Stimulated activated CD8-positive, alpha-beta memory T cell treated with anti-CD3 and anti-CD28 coated beads, Interleukin-4, amount 100 ng/mL, for 24 hours (primary cell): ENCODE results near the gene RBM45.
"Not testable (repeated sequence)": the region's sequence is repeated elsewhere in the genome, so short reads cannot be mapped to it uniquely, and the experiment has no call there.

Experiments
- DNase-seq: peaks from one replicate; pipeline ENCODE4 v3.0.0-alpha.2; 2020; ENCODE audit warnings: low read depth

RBM45 gene

DNA sequence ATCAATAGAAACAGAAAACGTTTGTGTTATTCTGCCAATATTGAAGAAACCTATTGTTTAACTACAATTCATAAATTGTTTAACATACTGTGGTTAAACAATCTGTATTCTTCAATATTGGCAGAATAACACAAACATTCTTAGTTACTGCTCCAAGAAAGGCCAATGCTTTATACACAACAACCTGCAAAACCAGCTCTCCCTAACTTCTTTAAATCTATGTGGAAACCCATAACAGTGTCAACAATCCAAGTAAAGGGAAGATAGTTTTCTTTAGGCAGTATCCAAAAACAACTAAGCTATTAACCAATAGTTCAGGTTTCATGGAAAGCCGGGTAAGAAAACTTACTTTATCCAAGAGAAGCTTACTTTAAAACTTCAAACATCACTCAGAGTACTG lies 6.2 kb upstream of the RBM45 start:
- no peak for DNase-seq

DNA sequence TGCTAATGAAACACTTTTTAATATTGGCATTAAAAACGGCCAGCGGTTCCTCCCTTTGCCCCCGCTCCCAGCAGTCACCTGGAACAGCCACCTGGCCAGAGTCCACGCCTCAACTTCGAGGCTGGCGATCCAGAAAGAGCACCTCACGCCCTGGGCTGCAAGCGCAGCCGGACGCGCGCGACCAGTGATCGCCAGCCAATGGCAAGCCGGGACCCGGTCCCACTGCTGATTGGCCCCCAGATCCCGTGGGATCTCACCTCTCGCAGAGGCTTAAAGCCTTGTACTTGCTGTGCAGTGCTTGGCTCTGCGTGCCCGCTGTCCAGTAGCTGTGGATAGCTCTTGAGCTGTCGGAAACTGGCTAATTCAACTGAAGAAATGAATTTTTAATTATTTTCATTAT lies 4.1 kb upstream of the RBM45 start:
- DNase-seq = no peak

DNA sequence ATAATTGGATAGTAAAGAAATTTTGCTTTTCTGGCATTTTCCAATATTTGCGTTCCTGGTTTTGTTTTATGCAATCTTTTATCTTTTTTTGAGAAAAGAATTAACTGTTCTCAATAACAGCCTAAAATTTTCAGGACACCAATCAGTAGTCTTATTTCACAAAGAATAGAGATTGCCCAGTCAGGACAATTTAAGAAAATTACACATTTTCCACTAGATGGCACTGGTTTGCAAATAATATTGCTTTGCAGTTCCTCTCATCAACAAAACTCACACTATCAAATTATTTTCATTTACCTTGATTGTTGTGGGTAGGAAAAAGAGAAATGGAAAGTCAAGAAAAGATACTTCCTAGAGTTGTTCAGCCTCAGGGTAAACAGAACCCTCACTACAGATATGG lies 2.4 kb upstream of the RBM45 start:
- no peak for DNase-seq

DNA sequence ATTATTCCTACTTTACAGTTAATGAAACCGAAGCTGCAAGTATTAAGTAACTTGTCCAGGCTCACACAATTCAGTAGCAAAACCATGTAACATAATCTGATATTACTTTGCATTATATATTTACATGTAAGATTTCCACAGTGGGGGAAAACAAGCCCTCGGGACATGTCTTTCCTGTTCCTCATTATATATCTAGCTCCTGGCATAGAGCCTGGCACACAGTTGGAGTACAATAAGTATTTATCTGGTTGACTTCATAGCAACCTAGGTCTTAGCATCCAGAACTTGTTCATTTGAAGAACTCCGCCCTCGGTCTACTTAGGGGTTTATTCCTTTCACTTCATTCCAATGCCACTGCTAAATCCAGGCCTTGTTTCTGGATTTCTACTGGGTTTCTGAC lies 1.6 kb upstream of the RBM45 start:
- no peak for DNase-seq

DNA sequence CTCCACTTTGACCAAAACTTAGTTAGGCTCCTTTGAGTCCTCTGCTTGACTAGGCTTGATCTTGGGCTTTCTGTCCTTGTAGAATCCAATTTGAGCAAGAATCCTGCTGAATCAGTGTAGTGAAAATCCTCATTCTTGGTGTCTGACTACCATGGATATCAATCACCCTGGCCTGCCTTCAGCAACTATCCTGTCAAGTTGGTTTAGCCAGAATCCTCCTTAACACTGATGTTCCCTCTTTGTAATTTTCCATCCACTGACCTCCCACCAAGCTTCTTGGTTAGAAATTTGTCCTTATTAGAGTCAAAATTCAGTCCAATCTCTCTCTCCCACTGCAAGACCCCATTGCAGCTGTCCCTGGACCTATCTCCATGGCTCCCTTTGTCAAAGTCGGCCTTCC lies 494 bp upstream of the RBM45 start:
- no peak for DNase-seq

DNA sequence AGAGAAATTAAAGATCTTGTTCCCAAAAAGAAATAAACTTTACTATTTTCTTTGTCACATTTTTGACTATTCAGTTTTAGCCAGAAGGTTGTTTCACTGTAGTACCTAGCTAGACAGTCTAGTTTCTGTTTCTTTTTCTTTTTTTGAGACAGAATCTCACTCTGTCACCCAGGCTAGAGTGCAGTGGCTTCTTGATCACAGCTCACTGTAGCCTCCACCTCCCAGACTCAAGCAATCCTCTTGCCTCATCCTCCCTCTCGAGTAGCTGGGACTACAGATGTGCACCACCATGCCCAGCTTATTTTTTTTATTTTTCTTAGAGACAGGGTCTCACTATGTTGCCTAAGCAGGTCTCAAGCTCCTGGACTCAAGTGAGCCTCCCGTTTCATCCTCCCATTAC lies 2.2 kb downstream of the RBM45 start:
- no peak for DNase-seq

DNA sequence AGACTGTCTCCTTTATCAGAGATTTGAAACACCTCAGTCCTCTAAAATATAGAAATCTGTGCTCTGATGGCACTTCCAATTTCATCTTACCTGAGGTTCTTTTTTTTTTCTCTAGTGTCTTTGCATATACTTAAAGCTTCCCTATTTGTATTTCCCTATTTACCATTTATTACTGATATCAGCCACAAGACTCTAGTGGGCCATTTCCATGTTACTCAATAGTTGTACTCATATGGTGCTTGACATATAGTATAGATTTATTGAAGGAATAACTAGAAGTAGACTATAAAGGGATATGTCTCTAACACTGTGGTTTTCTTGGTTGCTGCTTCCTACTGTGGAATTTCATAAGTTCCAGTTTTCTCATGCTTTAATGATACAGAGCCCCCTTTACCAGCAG lies 3.0 kb downstream of the RBM45 start:
- DNase-seq = no peak

DNA sequence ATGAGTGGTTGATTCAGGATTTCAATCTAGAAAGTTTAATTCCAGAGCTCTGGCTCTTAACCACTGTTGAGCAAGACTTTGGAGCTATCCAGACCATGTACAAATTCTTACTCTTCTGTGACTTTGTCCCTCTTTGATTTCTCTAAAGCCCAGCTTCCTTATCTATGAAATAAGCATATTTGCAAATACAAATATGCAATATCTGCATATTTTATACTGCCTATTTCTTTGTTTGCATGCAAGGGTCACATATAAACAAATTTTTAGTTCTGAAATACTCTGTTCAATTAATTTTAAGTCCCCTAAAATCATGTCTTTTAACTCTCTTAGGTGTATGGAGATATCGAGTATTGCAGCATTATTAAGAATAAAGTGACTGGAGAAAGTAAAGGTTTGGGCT lies 5.5 kb downstream of the RBM45 start:
- no peak for DNase-seq

DNA sequence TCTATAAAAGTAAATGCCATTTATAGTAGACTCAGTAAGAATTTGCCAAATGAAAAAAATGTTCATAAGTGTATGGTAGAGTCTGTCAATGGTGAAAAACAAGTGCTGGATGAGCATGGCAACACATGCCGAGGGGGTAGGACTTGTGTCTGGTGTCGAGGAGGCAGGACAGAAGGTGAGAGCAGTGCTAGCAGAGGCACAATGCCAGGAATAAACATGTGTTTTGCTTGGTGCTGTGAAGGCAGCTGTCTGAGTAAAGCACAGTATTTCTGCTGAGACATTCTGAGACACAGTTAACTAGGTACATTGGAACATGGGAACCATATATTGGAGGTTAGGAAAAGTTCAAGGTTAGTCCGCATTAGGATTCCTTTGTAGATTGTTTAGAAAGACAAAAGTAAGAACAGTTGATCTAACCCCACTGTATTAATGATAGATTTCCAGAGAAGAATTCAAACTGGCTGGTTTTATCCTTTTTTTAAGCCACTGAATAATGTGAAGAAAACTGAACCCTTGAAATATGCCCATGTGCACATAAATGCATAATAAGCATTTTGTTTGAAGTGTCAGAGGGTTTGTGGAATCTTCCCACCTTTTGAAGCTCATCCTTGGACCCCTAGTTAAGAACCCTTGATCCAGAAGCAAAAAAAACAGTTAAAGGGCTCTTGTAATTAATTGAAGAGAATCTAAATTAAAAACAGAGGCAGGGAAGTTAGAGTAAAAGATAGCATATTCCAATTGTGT lies 7.1 kb downstream of the RBM45 start:
- DNase-seq = no peak

DNA sequence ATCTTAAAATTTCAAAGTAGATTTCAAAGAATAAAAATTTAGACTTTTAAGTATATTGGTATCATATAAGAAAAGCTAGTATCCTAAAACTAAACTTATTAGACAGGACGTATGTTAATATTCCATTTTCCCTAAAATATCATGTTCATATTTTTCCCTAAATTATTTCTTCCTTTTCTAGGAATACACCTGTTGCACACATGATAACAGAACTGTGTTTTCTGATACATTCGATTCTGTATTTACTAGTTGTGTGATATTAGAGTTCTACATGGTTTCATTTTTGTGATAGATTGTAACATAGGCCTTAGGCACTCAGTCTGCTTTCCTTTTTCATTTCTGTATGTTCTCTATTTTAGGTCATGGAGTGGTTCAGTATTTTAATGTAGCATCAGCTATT lies 10.9 kb downstream of the RBM45 start:
- no peak for DNase-seq

DNA sequence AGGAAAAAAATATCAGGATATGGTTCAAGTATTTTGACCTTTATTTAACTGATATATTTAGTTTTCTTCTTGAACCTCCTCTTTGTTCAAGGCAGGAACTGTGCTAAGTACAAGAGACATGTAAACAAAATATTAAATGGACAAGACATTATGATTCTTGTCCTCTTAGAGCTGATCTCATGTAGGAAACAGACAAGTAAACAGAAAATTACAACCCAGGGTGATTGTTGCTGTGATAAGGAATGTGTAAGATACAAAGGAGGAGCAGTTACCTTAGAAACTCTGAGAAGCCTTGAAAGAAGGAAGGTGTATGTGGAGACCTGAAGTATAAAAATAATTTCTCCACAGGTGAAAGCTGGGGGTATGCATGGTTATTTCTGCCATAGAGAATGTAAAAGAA lies 12.9 kb downstream of the RBM45 start:
- DNase-seq = no peak

DNA sequence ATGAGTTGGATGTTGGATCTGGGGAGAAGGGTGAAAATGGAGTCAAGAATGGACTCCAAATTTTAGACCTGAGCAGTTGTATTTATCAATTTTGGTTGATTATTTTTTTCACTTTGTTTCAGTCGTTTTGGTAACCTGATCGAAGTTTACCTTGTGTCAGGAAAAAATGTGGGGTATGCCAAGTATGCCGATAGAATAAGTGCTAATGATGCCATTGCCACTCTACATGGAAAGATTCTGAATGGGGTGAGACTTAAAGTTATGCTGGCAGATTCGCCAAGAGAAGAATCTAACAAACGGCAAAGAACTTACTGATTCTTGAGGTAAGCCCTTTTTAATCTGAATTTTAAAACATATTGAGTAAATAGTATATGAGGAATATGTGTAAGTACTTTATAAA lies 13.6 kb downstream of the RBM45 start:
- no peak for DNase-seq

DNA sequence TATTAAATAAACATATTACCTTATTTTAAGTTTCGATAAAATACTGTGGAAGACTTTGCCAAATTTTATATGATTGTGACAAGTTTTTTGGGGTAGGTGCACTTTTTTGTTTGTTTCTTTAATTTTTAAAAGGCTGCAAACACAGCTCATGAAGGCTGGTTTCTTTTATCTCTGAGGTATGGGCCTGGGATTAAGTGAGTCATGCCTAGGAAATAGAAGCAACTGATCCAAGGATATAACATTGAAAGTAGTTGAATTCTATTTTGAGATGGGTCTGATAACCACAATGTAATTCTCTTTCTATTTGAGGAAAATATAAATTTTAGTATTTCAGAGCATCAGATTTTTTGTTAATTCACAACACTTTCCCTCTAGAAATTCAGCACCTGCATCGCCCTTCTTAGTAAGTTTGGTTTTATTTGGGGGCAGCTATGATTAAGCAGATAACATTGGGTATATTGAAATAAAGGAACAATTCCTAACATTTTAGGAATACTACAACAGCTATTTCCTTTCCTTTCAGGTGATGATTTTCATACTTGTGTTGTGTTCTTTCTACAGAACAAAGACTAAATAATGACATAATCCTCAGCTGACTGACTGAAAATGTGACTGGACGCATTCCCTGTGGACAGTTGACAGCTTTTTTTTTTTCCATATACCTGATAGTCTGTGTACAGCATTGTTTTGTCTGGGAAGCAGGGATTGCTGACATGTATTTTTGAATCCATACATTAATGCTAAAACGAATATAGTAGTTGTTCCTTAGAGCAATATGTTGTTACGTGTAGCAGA lies 16.8 kb downstream of the RBM45 start:
- no peak for DNase-seq

DNA sequence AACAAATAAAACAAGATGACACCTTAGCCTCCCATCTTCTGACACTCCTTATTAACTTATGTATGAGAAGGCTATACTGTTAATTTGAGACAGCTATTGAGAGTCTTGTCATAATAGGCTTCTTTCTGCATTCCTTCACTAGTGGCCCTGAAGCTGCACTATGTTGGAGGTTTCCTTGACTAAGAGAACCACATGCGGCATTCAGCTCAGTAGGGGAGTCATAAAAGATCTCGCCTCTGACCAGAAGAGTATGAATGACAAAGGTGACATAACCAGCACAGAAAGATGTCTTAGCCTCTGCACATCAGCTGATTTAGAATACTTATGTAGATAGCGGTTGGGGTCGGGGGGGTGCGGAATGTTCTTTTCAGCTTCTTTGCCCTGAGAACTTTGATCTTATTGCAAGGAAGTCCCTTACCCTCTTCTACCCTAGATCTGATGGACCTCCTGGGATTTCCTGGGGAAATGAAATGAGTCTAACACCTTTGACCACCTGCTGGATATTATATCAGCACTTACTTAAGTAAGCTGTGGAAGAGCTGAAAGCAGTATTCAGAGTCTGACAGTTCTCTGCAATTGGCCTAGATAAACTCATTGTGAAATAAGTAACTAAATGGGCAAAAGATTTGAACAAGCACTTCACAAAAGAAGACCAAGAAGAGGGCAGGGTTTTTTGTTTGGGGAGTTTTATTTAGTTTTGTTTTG lies 24.2 kb downstream of the RBM45 start:
- no peak for DNase-seq

DNA sequence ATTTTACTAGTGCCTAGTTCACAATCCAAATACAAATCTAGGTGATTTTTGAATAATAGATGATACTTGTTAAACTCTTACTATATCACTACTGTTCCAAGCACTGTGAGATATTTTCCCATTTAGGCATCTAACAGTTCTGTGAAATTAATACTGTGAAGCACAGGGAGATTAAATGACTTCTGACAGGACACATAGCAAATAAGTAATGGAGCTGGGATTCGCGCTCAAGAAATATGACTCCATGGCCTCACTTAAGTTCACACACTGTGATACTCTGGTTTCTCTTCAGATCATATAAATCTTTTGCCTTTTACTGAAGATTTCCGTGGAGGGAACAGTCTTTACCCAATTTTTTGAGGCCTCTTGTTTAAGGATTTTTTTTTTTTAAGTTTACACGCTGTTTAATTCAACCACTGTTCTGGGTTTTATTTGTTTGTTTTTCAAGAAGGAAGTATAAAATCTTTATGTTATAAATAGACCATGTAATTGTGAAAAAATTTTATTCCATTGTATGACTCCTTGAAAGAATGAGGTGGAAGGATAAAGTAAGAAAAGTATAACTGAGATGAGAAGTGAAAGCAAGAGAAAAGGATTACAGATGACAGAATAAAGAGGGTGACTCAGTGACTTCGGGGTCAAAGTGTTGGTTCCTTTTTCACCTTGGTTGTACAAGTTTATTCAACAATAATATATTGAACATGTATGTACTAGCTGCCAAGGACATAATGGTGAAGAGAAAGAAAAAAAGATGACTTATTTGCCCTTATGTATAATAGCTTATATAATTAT lies 30.2 kb downstream of the RBM45 start:
- DNase-seq = no peak

DNA sequence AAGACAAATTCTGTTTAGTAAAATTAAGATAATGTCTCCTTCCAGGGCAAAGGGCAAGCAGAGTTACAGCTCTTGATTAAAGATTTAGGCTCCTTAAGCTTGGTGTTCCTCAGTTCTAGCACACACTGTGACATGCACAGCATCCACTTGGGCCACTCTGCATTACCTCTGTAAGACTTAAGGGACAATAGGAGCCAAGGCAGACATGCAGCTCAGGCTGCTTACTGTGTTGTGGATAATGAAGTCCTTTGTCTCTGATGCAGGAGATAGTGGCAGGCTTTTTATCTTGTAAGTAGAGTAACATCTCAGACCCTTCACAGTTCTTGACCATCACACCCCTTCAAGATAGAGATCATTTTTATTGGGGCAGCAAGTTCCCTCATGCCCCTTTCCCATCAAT lies 31.2 kb downstream of the RBM45 start:
- DNase-seq = no peak

DNA sequence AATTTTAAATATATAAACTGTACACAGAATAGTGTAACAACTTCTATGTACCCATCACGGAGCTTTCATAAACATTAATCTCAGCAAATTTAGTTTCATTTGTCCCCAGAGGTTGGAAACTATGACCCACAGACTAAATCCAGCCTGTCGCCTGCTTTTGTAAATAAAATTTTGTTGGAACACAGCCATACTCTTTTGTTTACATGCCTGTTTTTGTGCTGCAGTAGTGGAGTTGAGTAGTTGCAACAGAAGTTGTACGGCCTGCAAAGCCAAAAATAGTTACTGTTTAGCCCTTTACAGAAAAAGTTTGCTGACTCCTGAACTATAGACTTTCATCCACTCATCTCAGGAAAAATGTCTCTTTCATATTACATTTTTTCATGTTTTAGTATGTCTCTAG lies 39.8 kb downstream of the RBM45 start:
- DNase-seq = no peak

DNA sequence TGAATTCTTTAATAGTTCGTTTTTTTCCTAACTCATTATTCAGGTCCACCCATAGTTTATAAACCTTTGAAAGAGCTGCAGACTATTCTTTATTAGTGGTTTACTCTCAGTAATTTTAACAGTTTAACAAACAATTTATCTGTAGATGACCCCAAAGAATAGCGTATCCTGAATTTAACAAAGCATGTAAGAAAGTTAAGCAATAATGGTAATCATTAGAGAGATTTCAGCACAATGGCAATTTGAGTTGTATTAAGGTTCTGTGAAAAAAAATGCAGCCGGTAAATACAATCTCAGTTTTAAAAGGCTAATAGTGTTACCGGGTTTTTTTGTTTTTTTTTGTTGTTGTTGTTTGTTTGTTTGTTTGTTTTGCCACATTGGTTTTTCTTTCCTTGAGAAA lies 40.3 kb downstream of the RBM45 start:
- no peak for DNase-seq

DNA sequence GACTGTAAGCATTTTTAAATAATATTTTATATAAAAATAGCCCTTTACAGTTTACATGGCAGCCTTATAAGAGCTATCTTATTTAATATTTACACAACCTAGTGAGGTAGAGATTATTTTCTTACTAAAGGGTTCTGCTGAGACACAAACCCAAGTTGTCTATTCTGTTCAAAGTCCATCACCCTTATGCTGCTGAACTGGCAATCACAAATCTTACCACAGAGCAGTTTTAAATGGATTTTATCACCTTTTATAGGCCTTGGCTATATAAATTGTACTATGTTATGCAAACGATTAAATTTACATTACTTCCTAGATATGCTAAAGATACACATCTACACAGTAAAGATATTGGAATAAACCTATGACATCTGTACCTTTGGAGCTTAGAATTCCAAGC lies 40.7 kb downstream of the RBM45 start:
- DNase-seq = no peak

DNA sequence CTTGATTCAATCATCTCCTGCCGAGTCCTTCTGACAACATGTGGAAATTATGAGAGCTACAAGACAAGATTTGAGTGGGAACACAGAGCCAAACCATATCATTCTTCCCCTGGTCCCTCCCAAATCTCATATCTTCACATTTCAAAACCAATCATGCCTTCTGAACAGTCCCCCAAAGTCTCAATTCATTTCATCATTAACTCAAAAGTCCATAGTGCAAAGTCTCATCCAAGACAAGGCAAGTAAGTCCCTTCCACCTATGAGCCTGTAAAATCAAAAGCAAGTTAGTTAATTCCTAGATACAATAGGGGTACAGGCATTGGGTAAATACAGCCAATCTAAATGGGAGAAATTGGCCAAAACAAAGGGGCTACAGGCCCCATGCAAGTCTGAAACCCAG lies 41.6 kb downstream of the RBM45 start:
- not testable (repeated sequence) for DNase-seq

DNA sequence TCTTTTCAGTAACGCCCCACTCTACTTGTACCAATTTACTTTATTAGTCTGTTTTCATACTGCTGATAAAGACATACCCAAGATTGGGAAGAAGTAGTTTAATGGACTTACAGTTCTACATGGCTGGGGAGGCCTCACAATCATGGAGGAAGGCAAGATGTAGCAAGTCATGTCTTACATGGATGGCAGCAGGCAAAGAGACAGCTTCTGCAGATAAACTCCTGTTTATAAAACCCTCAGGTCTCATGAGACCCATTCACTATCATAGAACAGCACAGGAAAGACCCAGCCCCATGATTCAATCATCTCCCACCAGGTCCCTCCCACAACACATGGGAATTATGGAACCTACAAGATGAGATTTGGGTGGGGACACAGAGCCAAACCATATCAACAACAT lies 43.3 kb downstream of the RBM45 start:
- DNase-seq = no peak

DNA sequence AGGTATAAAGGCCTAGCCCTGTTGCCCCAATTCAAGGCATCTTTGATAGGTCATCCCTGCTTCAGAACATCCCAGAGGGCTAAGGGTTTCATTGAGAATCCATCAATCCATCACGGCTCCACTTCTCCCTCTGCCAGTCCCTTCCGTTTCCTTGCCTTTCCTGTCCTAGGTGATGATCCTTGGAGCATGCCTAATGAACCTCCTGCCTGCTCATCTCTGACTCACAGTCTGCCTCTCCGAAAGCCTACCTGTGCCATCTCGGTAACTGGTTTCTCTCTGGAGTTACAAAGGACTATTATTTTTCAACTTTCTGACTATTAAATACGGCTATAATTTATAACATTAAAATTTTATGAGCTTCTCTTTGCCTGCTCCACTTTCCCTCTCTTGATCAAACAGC lies 45.3 kb downstream of the RBM45 start:
- no peak for DNase-seq
